HCT116 (cell line): ENCODE results near the gene SLC9A7. TPM values are rescaled to one million over a fixed set of nuclear protein-coding genes. Genes with fewer than 3 reads are reported as not detected.
A peak's percentile ranks its signal among the peaks of the same experiment; 100 is the strongest.

Source experiments
- ATAC-seq: fragments of 200-7000 bp; cut with Tn5 transposase; 2 replicates; pipeline ENCODE4 v1.9.1; 2020; ENCODE audit warnings: mild to moderate bottlenecking, moderate library complexity
- BruUV-seq: library from RNA; stranded (reverse); fragments of 400-500 nt; replicated peaks from 2 replicates; lab custom pipeline; 2021; lab: Mats Ljungman, UMichigan
- CTCF ChIA-PET: fragments of 300-600 bp; sonication (Branson Sonifier 250); formaldehyde crosslinking; loops from one replicate; lab custom pipeline; 2021; ENCODE audit warnings: antibody characterized with exemption; lab: Charles Lee
- POLR2A ChIA-PET: fragments of 300-600, 350-600 bp; sonication (Branson Sonifier 250); formaldehyde crosslinking; loops from one replicate; lab custom pipeline; 2021; ENCODE audit warnings: antibody characterized with exemption; lab: Charles Lee
- RAD21 ChIA-PET, 2 experiments: fragments of 300-600 bp; sonication (Branson Sonifier 250); formaldehyde crosslinking; loops; one replicate each; lab custom pipeline; 2023; ENCODE audit warnings: low total read pairs in 2 of 2; ENCODE audit not compliant: uncharacterized antibody in 2 of 2, unreplicated experiment in 2 of 2, low non-redundant PET in 1 of 2; lab: Charles Lee
- DNase-seq: peaks from one replicate; pipeline ENCODE4 v3.0.0-alpha.2; 2010; ENCODE audit warnings: low read depth, low spot score
- H2AFZ ChIP-seq: fragments of 200-600 bp; shearing (Covaris generic), sonication (generic); 2 replicates; pipeline ENCODE4 v1.6.1; 2017; ENCODE audit warnings: low read depth, mixed run types, mixed read lengths, antibody characterized with exemption, low read length; ENCODE audit not compliant: poor library complexity, severe bottlenecking
- H3K27ac ChIP-seq: 2 replicates; pipeline ENCODE4 v1.5.1; 2012; ENCODE audit warnings: low read depth, low read length
- H3K27me3 ChIP-seq: fragments of 200-600 bp; sonication (generic); 2 replicates; pipeline ENCODE4 v1.6.1; 2016; ENCODE audit warnings: mixed run types, low read length, mixed read lengths; ENCODE audit not compliant: insufficient read depth
- H3K36me3 ChIP-seq, 2 experiments: fragments of 200-500 bp in 1 of 2; fragments of 200-600 bp in 1 of 2; sonication (Bioruptor generic) in 1 of 2; sonication (generic) in 1 of 2; 2 replicates each; pipeline versions ENCODE4 v1.5.1 to v1.6.1; 2014 to 2016; ENCODE audit warnings: low read length in 2 of 2, inconsistent platforms in 1 of 2, mixed read lengths in 1 of 2, mixed run types in 1 of 2; ENCODE audit not compliant: insufficient read depth in 2 of 2, control insufficient read depth in 1 of 2
- H3K4me1 ChIP-seq, 2 experiments: fragments of 200-600 bp in 1 of 2; sonication (generic) in 1 of 2; 2 replicates each; pipeline versions ENCODE4 v1.5.1 to v1.6.1; 2012 to 2017; ENCODE audit warnings: low read length in 2 of 2, inconsistent platforms in 1 of 2, mild to moderate bottlenecking in 1 of 2, mixed read lengths in 1 of 2, mixed run types in 1 of 2, moderate library complexity in 1 of 2; ENCODE audit not compliant: insufficient read depth in 2 of 2, control insufficient read depth in 1 of 2
- H3K4me2 ChIP-seq: fragments of 200-600 bp; sonication (generic); 2 replicates; pipeline ENCODE4 v1.6.1; 2017; ENCODE audit warnings: mixed run types, low read length, mixed read lengths
- H3K4me3 ChIP-seq, 2 experiments: fragments of 200-600 bp in 1 of 2; sonication (generic) in 1 of 2; replicated peaks in 1 of 2; 2 replicates each; pipeline ENCODE4 v1.5.1; 2011 to 2016; ENCODE audit warnings: low read length in 2 of 2, control low read depth in 1 of 2, low read depth in 1 of 2, mild to moderate bottlenecking in 1 of 2, mixed read lengths in 1 of 2, mixed run types in 1 of 2
- H3K79me2 ChIP-seq: fragments of 200-600 bp; sonication (generic); 2 replicates; pipeline ENCODE4 v1.6.1; 2017; ENCODE audit warnings: mild to moderate bottlenecking, mixed run types, low read length, moderate library complexity, mixed read lengths; ENCODE audit not compliant: insufficient read depth
- H3K9ac ChIP-seq: fragments of 200-600 bp; sonication (generic); 2 replicates; pipeline ENCODE4 v1.6.1; 2016; ENCODE audit warnings: low read length, mixed read lengths
- H3K9me2 ChIP-seq: fragments of 200-600 bp; sonication (generic), shearing (Covaris generic); 2 replicates; pipeline ENCODE4 v1.6.1; 2017; ENCODE audit warnings: mixed run types, mild to moderate bottlenecking, moderate library complexity; ENCODE audit not compliant: insufficient read depth
- H3K9me3 ChIP-seq, 2 experiments: fragments of 200-500 bp in 1 of 2; fragments of 200-600 bp in 1 of 2; sonication (Bioruptor generic) in 1 of 2; sonication (generic) in 1 of 2; 2 replicates each; pipeline ENCODE4 v1.6.1; 2014 to 2017; ENCODE audit warnings: low read length in 2 of 2, mixed read lengths in 2 of 2, inconsistent platforms in 1 of 2, low read depth in 1 of 2, mild to moderate bottlenecking in 1 of 2, mixed run types in 1 of 2, moderate library complexity in 1 of 2; ENCODE audit not compliant: control insufficient read depth in 1 of 2, insufficient read depth in 1 of 2
- H4K20me1 ChIP-seq: fragments of 200-600 bp; sonication (generic), shearing (Covaris generic); 2 replicates; pipeline ENCODE4 v1.6.1; 2017; ENCODE audit warnings: mixed run types, mild to moderate bottlenecking, moderate library complexity; ENCODE audit not compliant: insufficient read depth
- ATF3 ChIP-seq: IDR thresholded peaks from 2 replicates; pipeline ENCODE4 v1.6.1; 2012
- CBX3 ChIP-seq: IDR thresholded peaks from 2 replicates; pipeline ENCODE4 v1.6.1; 2012; ENCODE audit warnings: low read depth
- CEBPB ChIP-seq: IDR thresholded peaks from 2 replicates; pipeline ENCODE4 v1.6.1; 2012; ENCODE audit warnings: low read depth
- CTCF ChIP-seq, 3 experiments: fragments of 200-600 bp in 1 of 3; sonication (generic) in 1 of 3; IDR thresholded peaks in 2 of 3; conservative IDR thresholded peaks in 1 of 3; 2 replicates each; pipeline ENCODE4 v1.5.1; 2012 to 2017; ENCODE audit warnings: low read depth in 2 of 3, low read length in 2 of 3, antibody characterized with exemption in 1 of 3, borderline replicate concordance in 1 of 3, control low read depth in 1 of 3, mild to moderate bottlenecking in 1 of 3, mixed read lengths in 1 of 3, mixed run types in 1 of 3, moderate library complexity in 1 of 3; ENCODE audit not compliant: insufficient read depth in 1 of 3
- ELF1 ChIP-seq: IDR thresholded peaks from 2 replicates; pipeline ENCODE4 v1.6.1; 2012; ENCODE audit warnings: low read depth, borderline replicate concordance
- EZH2 ChIP-seq: fragments of 200-600 bp; sonication (generic); IDR thresholded peaks from 2 replicates; pipeline ENCODE4 v1.6.1; 2017; ENCODE audit warnings: antibody characterized with exemption, mixed run types
- EZH2phosphoT487 ChIP-seq: fragments of 200-600 bp; IDR thresholded peaks from 2 replicates; pipeline ENCODE4 v1.6.1; 2018; ENCODE audit warnings: antibody characterized with exemption, borderline replicate concordance
- POLR2AphosphoS5 ChIP-seq: IDR thresholded peaks from 2 replicates; pipeline ENCODE4 v1.6.1; 2011; ENCODE audit warnings: mild to moderate bottlenecking, low read depth, low read length, moderate library complexity
- RAD21 ChIP-seq: IDR thresholded peaks from 2 replicates; pipeline ENCODE4 v1.6.1; 2012; ENCODE audit warnings: low read depth, mild to moderate bottlenecking
- REST ChIP-seq: IDR thresholded peaks from 2 replicates; pipeline ENCODE4 v1.6.1; 2012; ENCODE audit warnings: low read depth
- SIN3A ChIP-seq: IDR thresholded peaks from 2 replicates; pipeline ENCODE4 v1.6.1; 2012; ENCODE audit warnings: low read depth
- SP1 ChIP-seq: IDR thresholded peaks from 2 replicates; pipeline ENCODE4 v1.6.1; 2012; ENCODE audit warnings: low read depth
- ZBTB33 ChIP-seq: IDR thresholded peaks from 2 replicates; pipeline ENCODE4 v1.6.1; 2011; ENCODE audit warnings: mild to moderate bottlenecking, low read length, moderate library complexity; ENCODE audit not compliant: insufficient replicate concordance; ENCODE audit errors: extremely low read depth
- ZFX ChIP-seq: fragments of 450-650 bp; IDR thresholded peaks from 2 replicates; pipeline ENCODE4 v1.6.1; 2017
- intact Hi-C: fragments of 100-400 bp; cut with micrococcal nuclease; formaldehyde crosslinking; loops from 2 replicates; pipeline ENCODE4 v1.10.0; 2022
- total RNA-seq: library from RNA; stranded (reverse); gene quantifications from one replicate; pipeline ENCODE4 v1.2.1, GENCODE V29; 2021; ENCODE audit not compliant: unreplicated experiment

SLC9A7 gene
- total RNA-seq, 1 experiment from 2014 or later: 18.6 TPM

- TF ChIP-seq ZBTB33 (no peak), RAD21 (no peak), CTCF (IDR thresholded peaks at IDR 0.05 in 2 of 3, conservative IDR thresholded peaks at IDR 0.05 in 1 of 3; ENCODE audit: borderline replicate concordance in 1 of 3, insufficient read depth in 1 of 3, low read depth in 2 of 3, low read length in 2 of 3) (no peak), CEBPB (no peak), ZFX (no peak), ELF1 (no peak), SIN3A (no peak), SP1 (peak; percentile 24; the same call in 1 of the 2 replicates)
Observed at GRCh38 chrX:46582325-46582724, 176.6 kb downstream of the SLC9A7 start (continued).

- TF ChIP-seq SIN3A (no peak), ELF1 (no peak), POLR2AphosphoS5 (no peak), EZH2phosphoT487 (no peak), ZBTB33 (no peak), CBX3 (no peak), REST (no peak), RAD21 (no peak), ATF3 (no peak), EZH2 (no peak)
- ATAC-seq: no peak
- H3K9ac ChIP-seq: no peak overlapping the region
- ChIA-PET POLR2A (no interaction called here), RAD21 (no interaction called here), CTCF (no interaction called here)
- H2AFZ ChIP-seq: no peak overlapping the region
- H3K9me2 ChIP-seq: no peaks in the 10 kb centered on the region
- H3K4me3 ChIP-seq: no peak overlapping the region
- H3K4me1 ChIP-seq: peaks cover 36 to 56% of the 10 kb centered on the region in 2 experiments
- DNase-seq: no peak
- no TSS peak for BruUV-seq
- H3K27me3 ChIP-seq: no peaks in the 10 kb centered on the region
- no peaks in the 10 kb centered on the region for H4K20me1 ChIP-seq
- no peaks in the 10 kb centered on the region for H3K9me3 ChIP-seq
- H3K36me3 ChIP-seq: no peaks in the 10 kb centered on the region
- 0 out of 2 replicates have a peak overlapping the region, but pooled peaks have one; percentile 8 for H3K27ac ChIP-seq
- peaks cover 36% of the 10 kb centered on the region for H3K79me2 ChIP-seq
- no peak overlapping the region for H3K4me2 ChIP-seq
- intact Hi-C loops: no loop called here
Observed at GRCh38 chrX:46580613-46581012, 178.3 kb downstream of the SLC9A7 start.
